ENCODE results near the gene NHS.

- TF ChIP-seq POLR2A (IDR thresholded peaks at IDR 0.05; ENCODE audit: low read length) (no peak), CTCF (IDR thresholded peaks at IDR 0.05) (no peak), SMC3 (IDR thresholded peaks at IDR 0.05) (no peak), ZC3H11A (IDR thresholded peaks at IDR 0.05) (no peak), RNF2 (IDR thresholded peaks at IDR 0.05; ENCODE audit: borderline replicate concordance, low read depth) (no peak), TP53 (CRISPR knock-in tag; IDR thresholded peaks at IDR 0.05) (no peak), REST (IDR thresholded peaks at IDR 0.05) (no peak)
Observed at GRCh38 chrX:17679261-17679660, 304.3 kb downstream of the NHS start.

Data from A549 (cell line).